Neuronal stem cell (in vitro differentiated cells): ENCODE measurements around the gene CLN6.

Source experiments
- DNase-seq: peaks from one replicate; pipeline ENCODE4 v3.0.0-alpha.2; 2013; ENCODE audit warnings: low spot score
- H2AFZ ChIP-seq: one replicate; pipeline ENCODE4 v1.6.1; 2013; ENCODE audit warnings: mild to moderate bottlenecking, low read length, inconsistent platforms
- H2AK5ac ChIP-seq: 2 replicates; pipeline ENCODE4 v1.6.1; 2013; ENCODE audit warnings: low read depth, mild to moderate bottlenecking, inconsistent platforms, low read length, moderate library complexity, mixed read lengths
- H2BK120ac ChIP-seq: 2 replicates; pipeline ENCODE4 v1.6.1; 2013; ENCODE audit warnings: low read depth, mild to moderate bottlenecking, inconsistent platforms, low read length, moderate library complexity, mixed read lengths
- H2BK12ac ChIP-seq: one replicate; pipeline ENCODE4 v1.6.1; 2013; ENCODE audit warnings: low read length, inconsistent platforms
- H2BK15ac ChIP-seq: 2 replicates; pipeline ENCODE4 v1.6.1; 2013; ENCODE audit warnings: mild to moderate bottlenecking, low read length, inconsistent platforms, mixed read lengths
- H2BK5ac ChIP-seq: one replicate; pipeline ENCODE4 v1.6.1; 2013; ENCODE audit warnings: inconsistent platforms, mild to moderate bottlenecking, low read length, moderate library complexity
- H3K14ac ChIP-seq: one replicate; pipeline ENCODE4 v1.6.1; 2013; ENCODE audit warnings: low read length, inconsistent platforms
- H3K18ac ChIP-seq: 2 replicates; pipeline ENCODE4 v1.6.1; 2013; ENCODE audit warnings: low read length, inconsistent platforms
- H3K23ac ChIP-seq: 2 replicates; pipeline ENCODE4 v1.6.1; 2013; ENCODE audit warnings: low read depth, mild to moderate bottlenecking, mixed read lengths, low read length, inconsistent platforms; ENCODE audit not compliant: poor library complexity
- H3K27ac ChIP-seq: replicated peaks from 3 replicates; pipeline ENCODE4 v1.5.1; 2013; ENCODE audit warnings: low read length, inconsistent platforms
- H3K27me3 ChIP-seq, 3 experiments: 2 replicates each; pipeline ENCODE4 v1.6.1; 2013; ENCODE audit warnings: low read length in 3 of 3, mild to moderate bottlenecking in 2 of 3, inconsistent platforms in 1 of 3, low read depth in 1 of 3, mixed read lengths in 1 of 3, moderate library complexity in 1 of 3; ENCODE audit not compliant: control insufficient read depth in 3 of 3, insufficient read depth in 3 of 3
- H3K36me3 ChIP-seq, 2 donors: replicated peaks in 1 of 2; 2 replicates each; pipeline ENCODE4 v1.6.1; 2013; ENCODE audit warnings: low read length in 2 of 2; ENCODE audit not compliant: control insufficient read depth in 2 of 2, insufficient read depth in 2 of 2
- H3K4ac ChIP-seq: 2 replicates; pipeline ENCODE4 v1.6.1; 2013; ENCODE audit warnings: inconsistent platforms, mild to moderate bottlenecking, low read length, moderate library complexity
- H3K4me1 ChIP-seq, 2 donors: 1 replicate in 1 of 2; 2 replicates in 1 of 2; pipeline ENCODE4 v1.6.1; 2013; ENCODE audit warnings: low read length in 2 of 2, low read depth in 1 of 2; ENCODE audit not compliant: control insufficient read depth in 2 of 2, insufficient read depth in 1 of 2
- H3K4me2 ChIP-seq: one replicate; pipeline ENCODE4 v1.6.1; 2013; ENCODE audit warnings: mild to moderate bottlenecking, low read length, inconsistent platforms; ENCODE audit not compliant: insufficient read depth, poor library complexity, severe bottlenecking
- H3K4me3 ChIP-seq, 2 donors: 2 replicates each; pipeline ENCODE4 v1.5.1; 2013; ENCODE audit warnings: low read length in 2 of 2, mild to moderate bottlenecking in 2 of 2, inconsistent platforms in 1 of 2, moderate library complexity in 1 of 2
- H3K79me1 ChIP-seq: one replicate; pipeline ENCODE4 v1.6.1; 2013; ENCODE audit warnings: low read depth, mild to moderate bottlenecking, inconsistent platforms, low read length, moderate library complexity
- H3K9ac ChIP-seq: one replicate; pipeline ENCODE4 v1.6.1; 2013; ENCODE audit warnings: mild to moderate bottlenecking, low read depth, low read length, inconsistent platforms; ENCODE audit not compliant: poor library complexity
- H3K9me3 ChIP-seq, 2 donors: replicated peaks in 1 of 2; 2 replicates each; pipeline versions ENCODE3 to v1.6.1; 2013; ENCODE audit warnings: low read length in 2 of 2, mild to moderate bottlenecking in 2 of 2, inconsistent platforms in 1 of 2, low read depth in 1 of 2, mixed read lengths in 1 of 2, moderate library complexity in 1 of 2; ENCODE audit not compliant: control insufficient read depth in 2 of 2, insufficient read depth in 1 of 2
- H4K8ac ChIP-seq: one replicate; pipeline ENCODE4 v1.6.1; 2013; ENCODE audit warnings: low read depth, mild to moderate bottlenecking, inconsistent platforms, low read length, moderate library complexity
- H4K91ac ChIP-seq: one replicate; pipeline ENCODE4 v1.6.1; 2013; ENCODE audit warnings: low read length, low read depth, mild to moderate bottlenecking, inconsistent platforms; ENCODE audit not compliant: poor library complexity
- whole genome bisulfite sequencing, 2 donors: extraction: QIAGEN DNeasy Blood & Tissue Kit; methylation state at CpG; one replicate each; pipeline ENCODE4 v1.1.7; 2013; ENCODE audit warnings: missing lambda C conversion rate in 2 of 2, mixed read lengths in 1 of 2; ENCODE audit not compliant: insufficient read length in 2 of 2, insufficient replicate concordance in 1 of 2; ENCODE audit errors: extremely low coverage in 2 of 2; 5-methylcytosine and 5-hydroxymethylcytosine counted together

The CLN6 gene

GRCh38 chr15:68197661-68198437 lies 31.7 kb downstream of the CLN6 start:
- peak overlapping the region; percentile 29 for H3K18ac ChIP-seq
- H3K27ac ChIP-seq: no peak overlapping the region
- no peak overlapping the region for H3K4ac ChIP-seq
- no peaks in the 10 kb centered on the region for H3K27me3 ChIP-seq
- no peak overlapping the region for H3K14ac ChIP-seq
- no peak overlapping the region for H4K91ac ChIP-seq
- H2BK120ac ChIP-seq: no peak overlapping the region
- H3K9ac ChIP-seq: no peak overlapping the region
- H3K9me3 ChIP-seq: no peaks in the 10 kb centered on the region
- peak overlapping the region; percentile 6 for H4K8ac ChIP-seq
- no peak overlapping the region for H2BK5ac ChIP-seq
- no peak overlapping the region for H2BK15ac ChIP-seq
- peaks cover 9 to 49% of the 10 kb centered on the region in 2 donors for H3K36me3 ChIP-seq
- H2AFZ ChIP-seq: no peak overlapping the region
- H3K23ac ChIP-seq: peak overlapping the region; percentile 27
- H3K4me1 ChIP-seq: peaks cover 5 to 27% of the 10 kb centered on the region in 2 donors
- H2BK12ac ChIP-seq: no peak overlapping the region
- no peaks in the 10 kb centered on the region for H3K79me1 ChIP-seq
- no peak overlapping the region for H3K4me2 ChIP-seq
- WGBS, 2 donors: no CpG with 5 or more reads among the region's 11 CpGs
- H2AK5ac ChIP-seq: no peak overlapping the region
- no peak overlapping the region for H3K4me3 ChIP-seq
- DNase-seq: no peak

GRCh38 chr15:68197170-68197492 lies 32.4 kb downstream of the CLN6 start:
- no peak overlapping the region for H2BK12ac ChIP-seq

GRCh38 chr15:68196445-68197169 lies 32.9 kb downstream of the CLN6 start:
- H3K9me3 ChIP-seq: no peaks in the 10 kb centered on the region

More at GRCh38 chr15:68197170-68197492, 32.4 kb downstream of the CLN6 start:
- Histone ChIP-seq H3K27me3 (no peaks in the 10 kb centered on the region), H3K4ac (no peak overlapping the region), H2BK5ac (no peak overlapping the region), H3K4me2 (no peak overlapping the region), H2AK5ac (no peak overlapping the region), H3K4me3 (no peak overlapping the region), H3K9ac (no peak overlapping the region), H3K14ac (no peak overlapping the region), H3K18ac (no peak overlapping the region), H2AFZ (no peak overlapping the region), H3K36me3 (peaks cover 12 to 56% of the 10 kb centered on the region in 2 donors), H2BK15ac (no peak overlapping the region), H3K23ac (no peak overlapping the region), H4K8ac (no peak overlapping the region), H3K4me1 (peaks cover 5 to 26% of the 10 kb centered on the region in 2 donors), H3K9me3 (no peaks in the 10 kb centered on the region), H3K27ac (no peak overlapping the region), H4K91ac (no peak overlapping the region), H3K79me1 (no peaks in the 10 kb centered on the region), H2BK120ac (no peak overlapping the region)
- no peak for DNase-seq
- WGBS, 2 donors: no CpG with 5 or more reads among the region's 8 CpGs

More at GRCh38 chr15:68196445-68197169, 32.9 kb downstream of the CLN6 start:
- Histone ChIP-seq H3K23ac (no peak overlapping the region), H3K9ac (no peak overlapping the region), H2BK120ac (no peak overlapping the region), H3K36me3 (peaks cover 12 to 62% of the 10 kb centered on the region in 2 donors), H2BK5ac (no peak overlapping the region), H2BK15ac (no peak overlapping the region), H2AFZ (no peak overlapping the region), H3K79me1 (no peaks in the 10 kb centered on the region), H3K4ac (no peak overlapping the region), H3K14ac (no peak overlapping the region), H2AK5ac (no peak overlapping the region), H4K91ac (no peak overlapping the region), H3K27ac (no peak overlapping the region), H3K4me1 (peaks cover 0 to 22% of the 10 kb centered on the region in 2 donors), H4K8ac (no peak overlapping the region), H3K4me3 (no peak overlapping the region), H3K18ac (no peak overlapping the region), H3K27me3 (no peaks in the 10 kb centered on the region), H2BK12ac (no peak overlapping the region), H3K4me2 (no peak overlapping the region)
- DNase-seq: no peak
- WGBS, 2 donors: no CpG with 5 or more reads among the region's 17 CpGs
